CD1c-positive myeloid dendritic cell (primary cell): ENCODE data around the gene EPSTI1.
A peak's percentile ranks its signal among the peaks of the same experiment; 100 is the strongest.
"Not testable (repeated sequence)": the region's sequence is repeated elsewhere in the genome, so short reads cannot be mapped to it uniquely, and the experiment has no call there.

ENCODE experiments used
- DNase-seq: peaks from one replicate; pipeline ENCODE4 v3.0.0-alpha.2; 2016; ENCODE audit errors: extremely low spot score

Gene EPSTI1

GRCh38 chr13:42991898-42992763, at the start of gene EPSTI1:
EPSTI1 (minus strand) TSS chr13:42992241; CDS start chr13:42992165, 76 bp downstream.
- peak; percentile 74 for DNase-seq

- DNase-seq, result peak; percentile 20
Measured at GRCh38 chr13:43041369-43041921, 49.4 kb upstream of the EPSTI1 start.

GRCh38 chr13:43040581-43041368, 48.7 kb upstream of the EPSTI1 start:
- DNase-seq, result not testable (repeated sequence)

GRCh38 chr13:43039966-43040365, 47.9 kb upstream of the EPSTI1 start:
- no peak for DNase-seq

- no peak for DNase-seq
Measured at GRCh38 chr13:43036351-43037250, 44.6 kb upstream of the EPSTI1 start.

- no peak for DNase-seq
Measured at GRCh38 chr13:43033038-43033437, 41.0 kb upstream of the EPSTI1 start.

- no peak for DNase-seq
Measured at GRCh38 chr13:43031881-43032280, 39.8 kb upstream of the EPSTI1 start.

- no peak for DNase-seq
Measured at GRCh38 chr13:43030548-43030947, 38.5 kb upstream of the EPSTI1 start.

GRCh38 chr13:43026262-43026661, 34.2 kb upstream of the EPSTI1 start:
- no peak for DNase-seq

GRCh38 chr13:43023289-43023963, 31.4 kb upstream of the EPSTI1 start, which contains the start of gene DNAJC15:
DNAJC15 (plus strand) TSS chr13:43023586; CDS start chr13:43023627, 41 bp downstream.
- peak; percentile 82 for DNase-seq

GRCh38 chr13:43022934-43023288, 30.9 kb upstream of the EPSTI1 start:
- no peak for DNase-seq

GRCh38 chr13:43021926-43022670, 30.1 kb upstream of the EPSTI1 start:
- no peak for DNase-seq

GRCh38 chr13:43020794-43021193, 28.8 kb upstream of the EPSTI1 start:
- DNase-seq, result no peak

- DNase-seq, result no peak
Measured at GRCh38 chr13:43019811-43020210, 27.8 kb upstream of the EPSTI1 start.

- DNase-seq, result no peak
Measured at GRCh38 chr13:43016226-43016625, 24.2 kb upstream of the EPSTI1 start.

GRCh38 chr13:43014162-43014561, 22.1 kb upstream of the EPSTI1 start:
- no peak for DNase-seq

- DNase-seq, result no peak
Measured at GRCh38 chr13:43009506-43009905, 17.5 kb upstream of the EPSTI1 start.

- DNase-seq, result no peak
Measured at GRCh38 chr13:43008596-43008995, 16.6 kb upstream of the EPSTI1 start.

- DNase-seq, result no peak
Measured at GRCh38 chr13:43006893-43007631, 15.0 kb upstream of the EPSTI1 start.
